ENCODE data around the gene SMOC1.

SMOC1 gene

DNA sequence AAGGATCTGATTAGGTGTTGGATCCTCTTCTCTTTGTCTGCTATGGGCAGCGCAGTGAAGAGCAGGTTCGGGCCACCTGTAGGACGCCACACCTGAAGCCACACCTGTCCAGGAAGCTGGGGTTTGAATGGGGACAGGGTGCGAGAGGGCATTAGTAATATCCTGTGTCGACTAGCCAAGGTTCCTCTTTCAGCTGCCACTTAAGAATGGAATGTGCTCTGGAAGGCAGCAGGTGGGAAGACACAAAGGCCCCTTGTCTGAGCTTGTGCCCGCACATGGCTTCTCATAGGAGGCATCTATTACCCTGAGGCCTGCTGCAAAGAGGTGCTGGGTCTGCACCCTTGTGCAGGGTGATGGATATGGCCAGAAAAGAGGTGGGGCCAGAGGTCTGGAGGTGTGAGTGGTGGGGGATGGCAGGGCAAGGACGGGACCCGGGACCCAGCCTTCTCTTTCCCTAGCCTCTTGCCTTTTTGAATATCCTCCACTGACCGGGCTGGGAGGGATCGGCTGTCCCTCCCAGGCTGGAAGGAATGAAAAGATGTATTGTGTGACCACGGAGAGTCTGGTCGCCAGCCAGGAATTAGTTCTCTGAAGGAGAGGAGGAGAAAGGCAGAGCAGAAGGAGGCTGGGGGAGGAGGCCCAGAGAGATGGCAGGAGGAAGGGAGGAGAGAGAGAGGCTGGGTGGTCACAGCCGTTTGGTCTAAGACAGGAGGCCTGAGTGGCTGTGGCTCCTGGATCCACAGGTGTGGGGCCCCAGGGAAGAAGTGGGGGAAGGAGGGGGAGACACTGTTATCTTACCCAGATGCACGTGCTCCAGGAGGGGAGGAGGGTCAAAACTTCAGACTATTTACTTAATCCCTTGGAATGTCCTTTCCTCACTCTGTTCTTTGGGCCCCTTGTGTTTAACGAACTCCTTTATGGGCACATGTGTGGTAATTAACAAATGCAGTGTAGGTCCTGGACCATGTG lies 101.5 kb downstream of the SMOC1 start:
- peak in 44 of 56 donors; percentile 9 to 79 (median 45) for DNase-seq

GRCh38 chr14:69982220-69982839 lies 103.1 kb downstream of the SMOC1 start:
- peak in 1 of 56 donors; percentile 12 for DNase-seq

- no peak for DNase-seq
These were observed 103.7 kb downstream of the SMOC1 start for GRCh38 chr14:69982886-69983285.

DNA sequence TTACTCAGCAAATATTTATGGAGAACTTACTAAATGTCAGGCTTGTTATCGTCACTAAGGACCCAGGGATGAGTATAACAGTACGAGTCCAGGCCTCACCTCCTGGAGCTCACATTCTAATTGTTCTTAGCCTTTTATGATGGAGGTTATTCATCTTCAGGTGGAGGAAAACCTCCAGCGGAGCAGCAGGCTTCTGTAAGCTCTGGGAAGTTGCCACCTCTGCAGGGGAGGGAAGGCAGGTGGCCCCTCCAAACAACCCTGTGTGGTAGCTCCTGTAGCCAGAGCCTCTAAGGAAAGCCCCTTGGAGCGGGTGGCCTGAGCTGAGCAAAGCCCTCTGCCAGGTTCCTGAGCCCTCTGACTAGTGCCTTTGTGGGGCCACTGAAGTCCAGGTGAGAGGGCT lies 104.1 kb downstream of the SMOC1 start:
- DNase-seq, result no peak

GRCh38 chr14:69985463-69985862 lies 106.2 kb downstream of the SMOC1 start:
- no peak for DNase-seq

- no peak for DNase-seq
These were observed 107.1 kb downstream of the SMOC1 start for GRCh38 chr14:69986336-69986735.

- DNase-seq, result peak in 19 of 56 donors; percentile 4 to 46 (median 15)
These were observed 108.3 kb downstream of the SMOC1 start for GRCh38 chr14:69987406-69988121.

- DNase-seq, result no peak
These were observed 109.8 kb downstream of the SMOC1 start for GRCh38 chr14:69988979-69989378.

DNA sequence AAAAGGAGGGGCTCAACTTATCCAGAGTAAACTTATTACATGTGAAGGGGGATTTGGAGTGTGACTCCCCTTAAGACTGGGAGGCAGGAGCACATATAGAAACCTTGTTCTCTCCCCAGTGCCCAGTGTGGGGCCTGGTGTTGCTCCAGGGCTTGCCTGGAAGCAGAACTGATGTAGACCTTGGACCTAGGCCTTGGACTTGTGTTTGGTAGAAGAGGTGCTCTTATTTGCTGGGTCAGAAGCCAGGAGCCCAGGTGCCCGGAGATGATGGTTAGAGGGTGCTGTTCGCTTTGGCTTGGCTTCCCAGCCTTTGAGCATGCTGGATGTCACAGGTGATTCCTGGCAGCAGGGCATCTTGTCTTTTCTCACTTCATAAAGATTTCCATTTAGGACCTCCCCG lies 110.4 kb downstream of the SMOC1 start:
- DNase-seq, result no peak

- DNase-seq, result peak in 5 of 56 donors; percentile 8 to 29 (median 14)
These were observed 111.1 kb downstream of the SMOC1 start for GRCh38 chr14:69990323-69990722.

DNA sequence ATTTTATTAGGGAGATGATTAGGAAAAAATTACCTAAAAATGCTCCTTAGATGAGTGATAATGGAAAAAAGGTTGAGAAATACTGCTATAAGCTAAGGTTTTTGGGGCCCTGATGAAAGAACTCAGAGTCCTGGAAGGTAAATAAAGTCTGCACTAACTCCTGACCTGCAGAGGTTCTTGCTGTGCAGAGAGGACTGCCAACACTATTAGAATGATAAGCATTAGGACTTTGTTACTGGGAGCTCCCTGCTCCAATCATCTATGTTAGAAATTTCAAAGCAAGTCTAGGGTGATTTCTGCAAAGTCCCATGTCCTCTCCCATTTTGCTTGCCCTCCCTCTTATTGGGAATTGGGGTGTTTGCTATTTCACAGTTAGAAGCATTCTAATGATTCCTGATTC lies 112.2 kb downstream of the SMOC1 start:
- no peak for DNase-seq

GRCh38 chr14:69992564-69992963 lies 113.3 kb downstream of the SMOC1 start:
- no peak for DNase-seq

GRCh38 chr14:69993326-69993725 lies 114.1 kb downstream of the SMOC1 start:
- DNase-seq, result no peak

GRCh38 chr14:69994002-69994401 lies 114.8 kb downstream of the SMOC1 start:
- no peak for DNase-seq

DNA sequence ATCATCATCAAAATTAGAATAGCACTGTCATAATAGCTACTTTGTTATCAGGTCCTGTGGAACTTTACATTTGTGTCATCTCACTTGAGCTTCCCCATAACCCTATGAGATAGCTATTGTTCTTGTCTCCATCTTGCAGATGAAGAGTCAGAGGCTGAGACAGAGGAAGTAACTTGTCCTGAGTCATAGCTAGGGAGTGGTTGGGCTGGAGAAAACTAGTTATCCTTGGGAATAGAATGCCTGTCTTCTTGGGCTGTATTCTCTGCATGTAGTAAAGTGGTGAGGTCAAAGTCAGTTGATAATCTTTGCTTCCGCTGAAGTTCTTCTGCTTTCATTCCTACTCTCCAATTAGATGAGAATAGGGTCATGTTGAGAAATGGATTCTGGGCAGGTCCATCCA lies 117.0 kb downstream of the SMOC1 start:
- DNase-seq, result no peak

GRCh38 chr14:69997849-69998248 lies 118.6 kb downstream of the SMOC1 start:
- no peak for DNase-seq

GRCh38 chr14:69999261-69999674 lies 120.1 kb downstream of the SMOC1 start:
- no peak for DNase-seq

- DNase-seq, result no peak
These were observed 121.4 kb downstream of the SMOC1 start for GRCh38 chr14:70000601-70001000.

DNA sequence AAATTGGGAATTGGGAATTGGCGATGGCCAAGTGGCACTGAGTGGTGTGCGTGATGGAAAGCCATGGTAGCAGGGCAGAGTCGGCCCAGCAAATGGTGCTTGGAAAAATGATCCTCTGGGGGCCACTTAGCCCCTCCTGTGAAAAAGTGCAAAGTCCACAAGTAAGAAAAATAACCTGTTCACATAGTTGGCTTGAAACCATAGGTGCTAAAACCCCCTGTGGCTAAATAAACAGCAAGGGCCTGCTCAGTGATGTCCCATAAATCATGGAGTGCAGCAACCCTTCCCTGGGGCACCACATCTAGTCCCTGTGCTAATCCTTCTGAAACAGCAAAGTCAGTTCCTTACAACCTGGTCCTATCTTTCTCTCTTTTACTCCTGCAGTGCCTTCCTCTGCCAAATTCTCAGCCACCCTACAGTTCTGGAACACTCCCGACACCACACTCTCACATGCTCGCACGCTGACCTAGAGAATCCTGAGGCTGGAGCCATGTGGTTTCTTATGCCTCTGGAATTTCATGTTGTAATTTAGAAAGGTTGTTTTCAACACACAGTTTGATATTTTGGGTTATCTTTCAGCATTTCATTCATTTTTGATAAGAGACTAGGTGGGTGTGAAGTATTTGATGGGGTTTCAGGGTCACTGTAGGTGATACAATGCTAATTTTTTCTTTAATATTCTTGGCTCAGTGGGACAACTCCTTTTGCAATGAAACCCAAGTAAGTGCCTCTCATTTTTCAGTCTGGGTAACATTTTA lies 123.6 kb downstream of the SMOC1 start:
- no peak for DNase-seq

DNA sequence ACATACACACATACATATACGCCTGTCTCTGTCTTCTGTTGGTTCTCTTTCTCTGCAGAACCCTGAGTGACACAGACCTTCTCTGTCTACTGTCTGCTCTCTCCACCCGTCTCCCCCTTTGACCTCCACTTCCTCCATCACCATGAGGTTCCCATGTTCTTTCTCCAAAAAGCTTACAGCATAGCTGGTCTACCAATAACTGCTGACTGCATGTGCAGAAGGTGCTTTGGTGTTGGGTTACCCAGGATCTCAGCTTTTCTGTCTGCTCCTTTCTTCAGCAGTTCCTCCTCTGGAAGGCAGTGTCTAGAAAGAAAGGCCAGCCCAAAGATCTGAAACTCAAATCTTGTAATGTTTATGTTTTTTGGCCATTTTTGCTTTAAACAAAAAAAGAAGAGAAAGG lies 125.6 kb downstream of the SMOC1 start:
- no peak for DNase-seq

GRCh38 chr14:70005281-70005805 lies 126.1 kb downstream of the SMOC1 start:
- DNase-seq, result no peak
